ENCODE data around the gene SCYGR5.
A peak's percentile ranks its signal among the peaks of the same experiment; 100 is the strongest.
"Not testable (repeated sequence)": the region's sequence is repeated elsewhere in the genome, so short reads cannot be mapped to it uniquely, and the experiment has no call there.

The SCYGR5 gene

DNA sequence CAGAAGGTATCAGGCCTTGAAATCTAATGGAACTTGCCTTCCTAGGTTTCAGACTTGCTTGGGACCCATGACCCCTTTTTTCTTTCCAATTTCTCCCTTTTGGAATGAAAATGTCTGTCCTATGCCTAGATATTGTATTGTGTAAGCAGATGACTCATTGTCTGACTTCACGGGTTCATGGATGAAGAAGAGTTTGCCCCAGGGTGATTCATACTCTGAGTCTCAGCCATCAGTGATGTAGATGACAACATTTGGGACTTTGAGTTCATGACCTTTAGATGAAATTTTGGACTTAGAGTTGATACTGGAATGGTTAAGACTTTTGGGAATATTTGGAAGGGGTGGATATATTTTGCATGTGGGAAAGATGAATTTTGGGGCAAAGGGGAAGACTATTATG, 11.2 kb upstream of the SCYGR5 start:
- TF ChIP-seq POLR2A (IDR thresholded peaks at IDR 0.05; ENCODE audit: low read depth, low read length), result no peak
- DNase-seq (ENCODE audit: insufficient read length, low spot score) (peak; percentile 65), FAIRE-seq (peak; percentile 81)

DNA sequence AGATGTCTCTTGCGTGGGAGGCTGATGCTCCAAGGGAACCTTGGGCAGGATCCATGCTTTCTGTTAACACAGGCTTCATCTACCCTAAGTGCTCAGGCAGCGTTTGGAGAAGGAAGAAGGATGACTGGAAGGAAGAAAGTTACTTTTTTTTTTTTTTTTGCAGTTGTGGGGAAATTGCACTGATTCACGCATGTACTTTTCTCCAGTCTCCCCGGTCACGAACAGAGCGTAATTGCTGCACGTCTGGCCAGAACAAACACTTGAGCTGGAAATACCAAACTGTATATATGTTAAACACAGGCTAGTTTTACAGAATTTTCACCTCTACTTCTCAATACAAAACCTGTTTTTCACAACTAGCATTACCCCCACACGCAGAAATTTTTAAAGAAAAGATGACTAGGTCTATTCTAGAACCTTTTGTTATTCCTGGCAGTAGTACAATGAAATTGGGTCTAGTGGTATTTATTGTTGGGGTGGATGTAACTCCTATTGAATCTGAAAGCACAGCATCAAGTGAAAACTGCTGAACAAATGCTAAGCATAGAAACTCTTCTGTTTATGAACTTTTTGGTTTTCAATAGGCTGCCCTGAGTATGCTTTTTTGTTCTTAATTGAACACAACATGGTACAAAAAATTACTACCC, 9.3 kb upstream of the SCYGR5 start:
- FAIRE-seq, result no peak
- no peak for TF ChIP-seq POLR2A (IDR thresholded peaks at IDR 0.05; ENCODE audit: low read depth, low read length)
- DNase-seq (ENCODE audit: insufficient read length, low spot score), result no peak

- FAIRE-seq, result no peak
- no peak for TF ChIP-seq POLR2A (IDR thresholded peaks at IDR 0.05; ENCODE audit: low read depth, low read length)
- DNase-seq (ENCODE audit: insufficient read length, low spot score), result no peak
Observed at GRCh38 chr2:227661025-227661649, 5.5 kb upstream of the SCYGR5 start.

- TF ChIP-seq POLR2A (IDR thresholded peaks at IDR 0.05; ENCODE audit: low read depth, low read length), result no peak
- FAIRE-seq, result no peak
- DNase-seq (ENCODE audit: insufficient read length, low spot score), result no peak
Observed at GRCh38 chr2:227661827-227662226, 4.8 kb upstream of the SCYGR5 start.

GRCh38 chr2:227665189-227665940, 1.2 kb upstream of the SCYGR5 start:
- FAIRE-seq (no peak), DNase-seq (ENCODE audit: insufficient read length, low spot score) (no peak)
- TF ChIP-seq POLR2A (IDR thresholded peaks at IDR 0.05; ENCODE audit: low read depth, low read length), result no peak

DNA sequence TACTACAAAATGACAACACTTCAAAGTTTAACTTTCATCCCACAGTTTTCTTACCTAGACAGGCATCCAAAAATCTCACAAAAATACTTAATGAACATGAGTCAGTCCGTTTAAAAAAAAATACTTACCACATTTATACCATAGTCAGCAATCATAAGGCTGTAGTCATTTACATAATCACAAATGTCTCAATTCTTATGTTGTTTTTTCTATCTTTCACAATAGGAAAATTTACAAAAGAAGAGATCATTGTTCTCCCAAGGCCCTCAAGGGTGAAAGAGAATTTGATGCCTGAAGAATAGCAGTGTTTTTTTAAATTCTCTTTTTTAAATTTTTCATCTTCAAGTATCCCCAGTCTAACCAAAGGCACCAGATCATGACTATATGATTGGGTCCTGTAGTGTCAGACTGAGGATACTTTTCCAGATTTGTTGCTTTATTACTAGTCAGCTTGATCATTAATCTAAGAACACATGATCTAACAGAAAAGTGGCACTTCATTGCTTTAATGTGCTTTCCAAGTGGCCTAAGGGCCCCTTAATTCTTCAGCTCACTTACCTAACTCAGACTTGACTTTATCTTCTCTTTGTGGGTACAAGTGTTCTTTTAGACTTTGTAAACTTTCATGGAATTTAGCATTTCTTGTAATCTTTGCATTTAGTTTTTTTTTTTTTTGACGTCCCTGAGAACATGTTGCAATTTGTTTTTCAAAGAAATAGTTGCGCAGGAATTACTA, 4.7 kb downstream of the SCYGR5 start:
- FAIRE-seq, result no peak
- DNase-seq (ENCODE audit: insufficient read length, low spot score), result no peak
- TF ChIP-seq POLR2A (IDR thresholded peaks at IDR 0.05; ENCODE audit: low read depth, low read length), result no peak

- not testable (repeated sequence) for DNase-seq (ENCODE audit: insufficient read length, low spot score)
Observed at GRCh38 chr2:227673620-227674019, 7.0 kb downstream of the SCYGR5 start.

DNA sequence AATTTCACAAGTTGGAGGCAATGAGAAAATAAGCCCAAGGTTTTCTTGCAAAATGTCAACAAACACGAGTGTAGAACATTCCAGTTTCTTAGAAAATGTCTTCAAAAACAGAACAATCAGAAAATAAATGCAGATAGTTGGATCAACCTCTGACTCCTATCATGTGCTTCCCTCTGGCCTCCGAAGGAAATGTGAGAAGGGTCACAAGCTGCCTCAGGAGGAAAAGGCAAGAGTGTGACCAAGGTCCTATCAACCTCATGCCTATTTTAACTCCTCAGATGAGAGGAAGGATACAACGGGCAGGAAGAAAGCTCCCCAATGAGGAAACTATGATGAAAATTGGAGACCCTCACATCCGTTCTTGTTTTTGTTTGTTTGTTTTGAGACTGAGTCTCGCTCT, 7.9 kb downstream of the SCYGR5 start:
- DNase-seq (ENCODE audit: insufficient read length, low spot score) (no peak), FAIRE-seq (no peak)
- no peak for TF ChIP-seq POLR2A (IDR thresholded peaks at IDR 0.05; ENCODE audit: low read depth, low read length)

More at GRCh38 chr2:227673620-227674019, 7.0 kb downstream of the SCYGR5 start:
- not testable (repeated sequence) for FAIRE-seq

GRCh38 chr2:227677928-227678327, 11.3 kb downstream of the SCYGR5 start:
- DNase-seq (ENCODE audit: insufficient read length, low spot score) (no peak), FAIRE-seq (no peak)
- TF ChIP-seq POLR2A (IDR thresholded peaks at IDR 0.05; ENCODE audit: low read depth, low read length), result no peak

- DNase-seq (ENCODE audit: insufficient read length, low spot score) (no peak), FAIRE-seq (no peak)
- no peak for TF ChIP-seq POLR2A (IDR thresholded peaks at IDR 0.05; ENCODE audit: low read depth, low read length)
Observed at GRCh38 chr2:227684258-227684657, 17.7 kb downstream of the SCYGR5 start.

- FAIRE-seq (no peak), DNase-seq (ENCODE audit: insufficient read length, low spot score) (no peak)
- TF ChIP-seq POLR2A (IDR thresholded peaks at IDR 0.05; ENCODE audit: low read depth, low read length), result no peak
Observed at GRCh38 chr2:227687189-227687588, 20.6 kb downstream of the SCYGR5 start.

GRCh38 chr2:227696990-227697679, 30.5 kb downstream of the SCYGR5 start:
- no peak for FAIRE-seq
- no peak for DNase-seq (ENCODE audit: insufficient read length, low spot score)
- no peak for TF ChIP-seq POLR2A (IDR thresholded peaks at IDR 0.05; ENCODE audit: low read depth, low read length)

GRCh38 chr2:227701556-227701955, 35.0 kb downstream of the SCYGR5 start:
- no peak for DNase-seq (ENCODE audit: insufficient read length, low spot score)
- no peak for TF ChIP-seq POLR2A (IDR thresholded peaks at IDR 0.05; ENCODE audit: low read depth, low read length)
- no peak for FAIRE-seq

Measured in H54 (cell line).